ENCODE measurements around the gene MYL1.

Gene MYL1

GRCh38 chr2:210315015-210315788, at the start of gene MYL1:
MYL1 (minus strand) TSS chr2:210315174; CDS start chr2:210315042, 132 bp downstream.
- DNase-seq (ENCODE audit: low spot score): no peak

GRCh38 chr2:210363876-210364275, 48.9 kb upstream of the MYL1 start:
- DNase-seq (ENCODE audit: low spot score): no peak

- peak; percentile 51 for DNase-seq (ENCODE audit: low spot score)
Observed at GRCh38 chr2:210363261-210363660, 48.3 kb upstream of the MYL1 start.

GRCh38 chr2:210360412-210360811, 45.4 kb upstream of the MYL1 start:
- no peak for DNase-seq (ENCODE audit: low spot score)

- DNase-seq (ENCODE audit: low spot score): no peak
Observed at GRCh38 chr2:210356944-210357343, 42.0 kb upstream of the MYL1 start.

- peak; percentile 26 for DNase-seq (ENCODE audit: low spot score)
Observed at GRCh38 chr2:210337159-210337558, 22.2 kb upstream of the MYL1 start.

GRCh38 chr2:210324906-210325305, 9.9 kb upstream of the MYL1 start:
- DNase-seq (ENCODE audit: low spot score): no peak

GRCh38 chr2:210324458-210324857, 9.5 kb upstream of the MYL1 start:
- DNase-seq (ENCODE audit: low spot score): no peak

- DNase-seq (ENCODE audit: low spot score): no peak
Observed at GRCh38 chr2:210323003-210323402, 8.0 kb upstream of the MYL1 start.

- no peak for DNase-seq (ENCODE audit: low spot score)
Observed at GRCh38 chr2:210318891-210319290, 3.9 kb upstream of the MYL1 start.

GRCh38 chr2:210318486-210318885, 3.5 kb upstream of the MYL1 start:
- no peak for DNase-seq (ENCODE audit: low spot score)

- DNase-seq (ENCODE audit: low spot score): no peak
Observed at GRCh38 chr2:210310550-210310949, 4.4 kb downstream of the MYL1 start.

- DNase-seq (ENCODE audit: low spot score): no peak
Observed at GRCh38 chr2:210309548-210310233, 5.3 kb downstream of the MYL1 start.

- DNase-seq (ENCODE audit: low spot score): no peak
Observed at GRCh38 chr2:210303498-210303897, 11.5 kb downstream of the MYL1 start.

GRCh38 chr2:210302326-210302725, 12.6 kb downstream of the MYL1 start:
- DNase-seq (ENCODE audit: low spot score): no peak

- no peak for DNase-seq (ENCODE audit: low spot score)
Observed at GRCh38 chr2:210299866-210300373, 15.1 kb downstream of the MYL1 start.

- peak; percentile 85 for DNase-seq (ENCODE audit: low spot score)
Observed at GRCh38 chr2:210288408-210288807, 26.6 kb downstream of the MYL1 start.

GRCh38 chr2:210287301-210287700, 27.7 kb downstream of the MYL1 start:
- no peak for DNase-seq (ENCODE audit: low spot score)

- DNase-seq (ENCODE audit: low spot score): no peak
Observed at GRCh38 chr2:210286123-210286680, 28.8 kb downstream of the MYL1 start.

- no peak for DNase-seq (ENCODE audit: low spot score)
Observed at GRCh38 chr2:210277133-210277532, 37.8 kb downstream of the MYL1 start.

GRCh38 chr2:210271300-210271699, 43.7 kb downstream of the MYL1 start:
- no peak for DNase-seq (ENCODE audit: low spot score)

- DNase-seq (ENCODE audit: low spot score): no peak
Observed at GRCh38 chr2:210269148-210269547, 45.8 kb downstream of the MYL1 start.

GRCh38 chr2:210268281-210268680, 46.7 kb downstream of the MYL1 start:
- DNase-seq (ENCODE audit: low spot score): no peak

Measured in NAMALWA (cell line).